HG03095 (cell line): ENCODE results near the gene KIF7.

Source experiments
- ATAC-seq: cut with Tn5 transposase; IDR thresholded peaks from one replicate; pipeline ENCODE4 v1.9.1; 2021; ENCODE audit warnings: moderate library complexity; ENCODE audit not compliant: unreplicated experiment

Gene KIF7

DNA sequence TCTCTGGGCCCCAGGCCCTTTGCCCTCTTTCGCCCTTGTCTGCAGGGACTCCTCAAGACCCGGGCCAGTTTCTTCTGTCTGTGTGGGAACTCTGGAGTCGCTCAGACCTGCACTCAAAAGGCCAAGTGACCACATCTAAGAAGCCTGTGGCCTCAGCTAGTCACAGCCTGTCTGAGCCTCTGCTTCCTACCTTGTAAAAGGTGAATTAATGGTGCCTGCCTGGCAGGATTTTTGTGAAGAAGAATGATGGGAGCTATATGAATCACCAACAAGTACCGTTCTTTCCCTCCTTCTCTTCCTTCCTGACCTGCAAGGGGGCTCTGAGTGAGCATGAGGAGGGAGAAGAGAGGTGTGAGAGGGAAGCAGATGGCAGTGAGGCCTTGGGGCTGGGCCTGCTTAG, 16.4 kb upstream of the KIF7 start:
- no peak for ATAC-seq

DNA sequence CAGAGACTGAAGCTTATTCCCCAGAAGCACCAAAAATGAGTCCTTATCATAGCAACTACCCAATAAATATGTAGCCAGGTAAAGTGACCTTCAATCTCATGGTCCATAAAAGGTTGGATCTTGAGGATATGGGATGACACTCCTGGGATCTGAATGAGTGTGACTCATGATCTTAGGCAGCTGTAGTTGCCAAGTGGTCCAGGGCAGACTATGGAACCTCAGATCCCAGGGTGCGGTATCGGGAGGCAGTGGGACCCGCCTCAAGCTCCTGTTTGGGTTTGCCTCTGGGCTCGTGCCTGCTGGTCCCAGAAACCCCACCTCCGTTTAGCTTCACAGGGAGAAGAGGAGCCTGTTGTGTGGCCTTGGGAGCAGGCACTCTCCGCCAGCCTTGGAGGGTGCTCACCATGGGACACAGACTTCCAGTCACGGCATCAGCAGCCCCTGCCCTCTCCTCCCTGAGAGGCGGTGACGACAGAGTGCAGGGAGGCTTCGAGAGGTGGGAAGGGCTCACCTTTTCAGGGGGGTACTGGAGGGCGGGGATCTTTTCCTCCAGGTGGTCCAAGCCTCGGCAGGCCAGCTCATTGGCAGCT, 15.8 kb upstream of the KIF7 start:
- no peak for ATAC-seq

GRCh38 chr15:89669941-89670340, 14.7 kb upstream of the KIF7 start:
- no peak for ATAC-seq

DNA sequence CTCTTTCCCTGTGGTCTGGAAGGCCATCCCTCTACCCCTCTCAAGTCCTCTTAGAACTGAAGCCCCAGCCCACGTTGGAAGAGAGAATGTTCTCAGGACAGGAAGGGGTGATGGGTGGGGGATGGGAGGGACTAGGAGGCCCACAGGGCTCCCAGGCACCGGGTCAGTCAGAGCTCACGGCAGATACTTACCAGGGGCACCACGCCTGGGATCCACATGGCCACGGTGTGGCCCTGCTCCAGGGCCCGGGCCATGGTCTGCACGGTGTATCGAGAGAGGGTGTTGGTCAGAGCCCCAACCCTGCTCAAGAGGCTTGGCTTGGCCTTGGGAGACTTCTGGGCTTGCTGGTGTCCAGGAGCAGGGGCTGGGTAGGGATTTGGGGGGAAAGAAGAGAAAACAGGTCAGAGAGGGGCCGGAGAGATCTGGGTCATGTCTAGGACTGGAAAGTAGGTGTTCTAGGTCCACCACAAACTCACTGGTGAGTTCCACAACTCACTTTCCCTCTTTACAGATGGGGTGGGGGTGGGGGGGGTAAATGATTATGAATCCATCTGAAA, 14.1 kb upstream of the KIF7 start:
- ATAC-seq, result no peak

DNA sequence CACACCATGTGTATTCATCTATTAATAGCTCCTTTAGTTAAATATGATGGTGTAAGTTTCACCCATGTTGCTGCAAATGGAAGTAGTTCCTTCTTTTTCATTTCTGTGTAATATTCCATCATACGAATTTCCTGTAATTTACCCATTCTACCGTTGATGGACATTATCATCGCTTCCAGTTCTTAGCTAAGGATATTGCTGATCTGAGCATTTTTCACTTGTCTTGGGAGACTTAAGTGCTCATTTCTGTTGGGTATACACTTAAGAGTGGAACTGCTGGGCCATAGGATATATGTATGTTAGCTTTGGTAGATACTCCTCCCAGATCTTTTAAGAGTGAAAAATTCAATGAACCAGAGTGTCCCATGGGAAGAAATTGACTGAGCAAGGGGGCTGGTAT, 12.9 kb upstream of the KIF7 start:
- ATAC-seq, result no peak

GRCh38 chr15:89667706-89667960, 12.4 kb upstream of the KIF7 start:
- no peak for ATAC-seq

DNA sequence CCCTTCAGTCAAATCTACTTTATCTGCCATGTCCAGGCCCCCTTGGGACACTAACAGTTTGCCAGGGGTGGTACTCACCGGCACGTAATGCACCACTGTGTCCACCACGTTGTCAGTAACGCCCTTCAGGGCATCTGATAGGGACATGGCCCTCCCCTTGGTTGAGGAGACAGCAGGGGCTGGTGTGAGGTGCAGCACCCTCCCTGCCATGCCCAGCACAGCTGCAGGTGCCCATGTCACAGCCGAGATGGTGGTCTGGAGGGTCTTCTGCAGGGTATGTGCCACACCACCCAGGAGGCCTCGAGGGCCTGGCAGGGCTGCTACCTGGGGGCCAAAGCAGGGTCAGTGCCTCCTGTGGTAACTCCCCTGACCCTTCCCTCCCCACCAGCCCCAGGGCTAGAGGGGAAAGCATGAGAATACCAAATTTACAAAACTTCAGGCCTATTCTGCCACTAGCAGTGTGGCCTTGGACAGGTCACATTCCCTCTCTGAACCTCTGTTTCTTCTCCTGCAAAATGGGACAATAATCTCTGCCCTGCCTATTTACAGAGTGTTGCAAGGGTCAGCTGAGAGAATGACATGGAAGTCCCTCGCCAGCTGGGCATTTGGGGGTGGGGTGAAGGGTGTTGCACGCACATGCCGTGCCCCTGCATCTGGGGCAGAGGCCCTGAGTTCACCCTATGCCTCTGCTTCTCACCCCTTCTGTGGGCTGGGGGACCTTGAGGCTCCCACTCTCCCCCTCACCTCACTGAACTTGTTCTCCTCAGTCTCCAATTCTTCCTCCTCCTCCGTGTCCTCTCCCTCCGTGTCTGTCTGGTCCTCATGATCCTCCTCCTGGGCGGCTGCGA, 11.8 kb upstream of the KIF7 start:
- no peak for ATAC-seq

GRCh38 chr15:89666184-89666857, 11.1 kb upstream of the KIF7 start:
- no peak for ATAC-seq

GRCh38 chr15:89665449-89666181, 10.3 kb upstream of the KIF7 start:
- no peak for ATAC-seq

GRCh38 chr15:89664441-89665350, 9.4 kb upstream of the KIF7 start:
- no peak for ATAC-seq

DNA sequence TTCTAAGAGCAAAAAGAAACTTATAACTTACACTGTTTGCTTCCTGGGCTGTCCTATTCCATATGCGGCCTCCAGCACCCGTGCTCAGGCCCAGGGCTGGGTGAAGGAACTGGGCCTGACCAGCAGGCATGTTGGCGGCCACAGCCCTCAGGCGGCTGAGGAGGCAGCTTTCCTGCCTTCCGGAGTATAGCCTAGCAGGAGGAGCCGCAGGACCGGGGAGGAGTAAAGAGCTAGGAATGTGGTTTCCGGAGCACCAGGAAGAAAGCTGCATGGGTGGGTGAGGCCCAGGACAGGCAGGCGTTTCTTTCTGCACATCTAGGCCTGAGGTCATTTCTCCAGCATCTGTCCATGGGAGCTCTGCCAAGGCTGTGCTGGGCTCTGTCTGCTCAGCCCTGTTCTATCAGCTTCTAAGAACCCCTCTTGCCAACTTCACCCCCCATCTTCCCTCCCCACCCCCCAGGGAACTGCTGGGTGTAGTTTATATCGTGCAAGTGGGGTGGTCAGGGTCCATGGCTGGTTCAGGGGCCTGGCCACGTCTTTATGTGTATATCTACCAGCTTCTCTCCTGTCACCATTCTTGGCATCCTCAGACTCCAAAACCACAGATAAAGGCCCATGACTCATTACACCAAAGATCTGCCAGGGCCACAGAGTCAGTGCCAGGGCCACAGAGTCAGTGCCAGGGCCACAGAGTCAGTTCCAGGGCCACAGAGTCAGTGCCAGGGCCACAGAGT, 7.8 kb upstream of the KIF7 start:
- no peak for ATAC-seq

DNA sequence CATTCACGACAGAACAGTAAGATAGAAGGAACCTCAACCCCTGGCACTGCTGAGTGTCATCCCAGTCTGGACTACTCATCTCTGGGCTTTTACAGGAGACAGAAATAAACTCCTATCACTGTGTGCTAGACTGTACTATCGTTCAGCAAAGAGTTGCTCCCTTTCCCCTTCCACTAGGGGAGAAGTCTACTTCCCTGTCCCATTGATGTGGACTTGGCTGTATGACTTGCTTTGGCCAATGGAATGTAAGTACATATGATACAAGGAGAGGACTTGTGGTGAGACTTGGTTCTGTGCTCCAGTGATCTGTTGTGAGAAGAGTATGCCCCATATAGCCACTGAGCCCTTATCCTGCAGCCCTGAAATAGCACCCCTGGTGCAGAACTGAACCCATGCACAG, 5.3 kb upstream of the KIF7 start:
- no peak for ATAC-seq

GRCh38 chr15:89659295-89659694, 4.0 kb upstream of the KIF7 start:
- no peak for ATAC-seq

GRCh38 chr15:89657686-89658200, 2.5 kb upstream of the KIF7 start:
- no peak for ATAC-seq

- ATAC-seq, result no peak
Observed at GRCh38 chr15:89656116-89656815, 999 bp upstream of the KIF7 start.

DNA sequence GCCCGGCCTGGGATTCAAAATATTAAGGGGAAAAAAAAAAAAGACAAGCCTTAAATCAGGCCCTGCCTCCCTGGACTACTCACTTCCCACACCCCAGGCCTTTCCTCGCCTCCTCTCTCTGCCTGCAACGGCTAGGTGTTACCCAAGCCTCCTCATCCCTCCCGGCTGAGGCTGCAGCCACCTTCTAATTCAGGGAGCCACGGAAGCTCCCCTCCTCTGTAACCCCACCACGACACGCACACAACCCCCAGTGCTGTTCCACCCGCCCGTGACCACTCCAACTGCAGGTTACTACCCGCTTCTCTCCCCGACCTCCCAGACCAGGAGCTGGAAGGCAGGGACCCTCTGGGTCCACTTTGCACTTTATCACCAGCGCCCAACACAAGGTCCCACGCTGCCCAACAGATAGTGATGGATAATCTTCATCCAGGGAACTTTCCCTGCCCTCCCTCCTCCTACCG, 936 bp downstream of the KIF7 start:
- no peak for ATAC-seq

DNA sequence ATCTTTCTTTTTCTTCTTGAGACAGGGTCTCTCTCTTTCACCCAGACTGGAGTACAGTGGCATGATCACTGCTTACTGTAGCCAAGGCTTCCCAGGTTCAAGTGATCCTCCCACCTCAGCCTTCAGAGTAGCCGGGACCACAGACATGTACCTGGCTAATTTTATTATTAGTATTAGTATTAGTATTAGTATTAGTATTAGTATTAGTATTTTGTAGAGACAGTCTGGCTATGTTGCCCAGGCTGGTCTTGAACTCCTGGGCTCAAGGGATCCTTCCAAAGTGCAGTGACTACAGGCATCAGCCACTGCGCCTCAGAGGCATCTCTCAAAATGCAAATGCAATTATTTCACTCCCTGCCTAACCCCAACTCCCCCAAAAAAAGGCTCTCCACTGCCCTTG, 1.7 kb downstream of the KIF7 start:
- no peak for ATAC-seq

DNA sequence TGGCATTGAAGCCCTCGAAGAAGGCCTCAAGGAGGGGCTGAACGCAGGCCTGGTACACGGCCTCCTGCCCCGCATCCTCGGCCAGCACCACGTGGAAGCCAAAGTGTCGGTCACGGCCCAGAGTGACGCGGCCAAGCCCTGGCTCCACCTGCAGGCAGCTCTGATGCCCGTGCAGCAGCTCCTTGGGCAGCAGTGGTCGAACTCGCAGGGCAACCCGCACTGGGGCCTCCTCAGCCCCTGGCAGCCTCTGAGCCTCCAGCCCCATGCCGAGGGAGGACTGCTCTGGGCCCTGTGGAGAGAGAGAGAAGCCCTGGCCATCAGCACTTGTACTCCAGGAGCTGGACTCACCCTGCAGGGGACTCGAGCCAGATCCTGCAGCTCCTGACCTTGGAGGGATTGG, 2.6 kb downstream of the KIF7 start:
- no peak for ATAC-seq

DNA sequence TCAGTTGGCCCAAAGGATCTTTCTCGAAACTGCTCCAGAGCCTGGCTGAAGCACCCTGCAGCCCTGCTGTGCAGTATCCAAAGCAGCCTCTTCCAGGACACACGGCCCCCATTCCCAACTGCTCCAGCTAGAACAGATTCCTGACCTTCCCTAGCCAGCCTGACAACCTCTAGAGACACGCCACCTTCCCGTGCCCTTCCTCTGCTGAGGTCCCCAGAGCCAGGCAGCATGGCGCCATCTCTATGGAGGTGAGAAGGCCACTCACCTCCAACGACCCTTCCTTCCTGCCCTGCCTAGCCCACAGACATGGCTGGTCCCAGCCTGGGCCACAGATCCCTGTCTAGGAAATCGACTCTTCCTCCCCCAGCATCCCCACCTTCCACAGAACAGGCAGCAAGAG, 3.1 kb downstream of the KIF7 start:
- no peak for ATAC-seq
